ENCODE data around the gene HMCN2.

Gene HMCN2

DNA sequence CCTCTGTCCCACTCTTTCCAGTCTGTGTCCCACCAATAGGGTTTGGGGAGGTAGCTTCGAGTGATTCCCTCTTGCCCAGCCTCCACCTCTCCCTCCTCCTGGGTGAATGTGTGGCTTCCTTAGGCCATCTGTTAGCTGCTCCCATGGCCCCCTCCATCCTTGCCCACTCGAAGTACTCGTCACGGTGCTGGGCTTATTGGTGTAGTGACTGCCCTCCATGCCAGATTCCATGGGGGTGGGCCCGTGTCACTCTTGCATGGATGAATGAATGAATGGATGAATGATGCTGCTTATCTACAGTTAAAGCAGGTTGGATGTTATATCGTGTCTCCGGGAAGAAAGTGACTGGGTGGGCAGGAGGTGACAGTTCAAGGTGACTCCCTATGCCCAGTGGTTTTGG lies 19.1 kb downstream of the HMCN2 start:
- no peak overlapping the region for H3K9ac ChIP-seq (ENCODE audit: low read length)
- no peak overlapping the region for H3K4me2 ChIP-seq (ENCODE audit: low read length, poor library complexity, severe bottlenecking)
- no peak for DNase-seq
- no peak overlapping the region for H3K14ac ChIP-seq (ENCODE audit: low read length in 2 of 2)
- no peak overlapping the region for H2BK120ac ChIP-seq (ENCODE audit: low read depth, low read length)
- H3K4me3 ChIP-seq (ENCODE audit: insufficient read depth in 1 of 2, low read depth in 1 of 2, low read length in 2 of 2) = no peak overlapping the region
- H3K4me1 ChIP-seq (ENCODE audit: control insufficient read depth, insufficient read depth, low read depth, low read length) = no peaks in the 10 kb centered on the region
- no peak overlapping the region for H2BK12ac ChIP-seq (ENCODE audit: low read length in 2 of 2)
- H2BK15ac ChIP-seq (ENCODE audit: low read depth, poor library complexity, severe bottlenecking) = no peak overlapping the region
- H2AFZ ChIP-seq (ENCODE audit: low read depth, low read length) = no peak overlapping the region
- no peak overlapping the region for H3K27ac ChIP-seq (ENCODE audit: low read length, poor library complexity, severe bottlenecking)
- H3K23ac ChIP-seq (ENCODE audit: low read length in 2 of 2) = no peak overlapping the region
- no peaks in the 10 kb centered on the region for H3K36me3 ChIP-seq (ENCODE audit: control insufficient read depth in 1 of 2, insufficient read depth in 2 of 2, low read depth in 1 of 2, low read length in 2 of 2)
- no peak overlapping the region for H2BK5ac ChIP-seq (ENCODE audit: low read depth, low read length, poor library complexity, severe bottlenecking)
- peaks cover 61 to 78% of the 10 kb centered on the region in 2 experiments for H3K27me3 ChIP-seq (ENCODE audit: control insufficient read depth in 1 of 2, insufficient read depth in 1 of 2, low read length in 2 of 2)
- no peaks in the 10 kb centered on the region for H3K9me3 ChIP-seq (ENCODE audit: control insufficient read depth, low read length)
- no peak overlapping the region for H4K8ac ChIP-seq (ENCODE audit: low read length)
- H4K91ac ChIP-seq (ENCODE audit: low read length) = no peak overlapping the region
- no peak overlapping the region for H2AK5ac ChIP-seq (ENCODE audit: low read length, severe bottlenecking)
- no peak overlapping the region for H3K18ac ChIP-seq (ENCODE audit: low read depth in 1 of 2, low read length in 2 of 2)
- 93% methylated on average over 7 of the region's 7 CpGs for WGBS
- H3K79me1 ChIP-seq (replicated peaks; ENCODE audit: low read length, poor library complexity, severe bottlenecking) = no peaks in the 10 kb centered on the region
- no peak overlapping the region for H3K4ac ChIP-seq (ENCODE audit: low read depth in 1 of 2, low read length in 2 of 2)

DNA sequence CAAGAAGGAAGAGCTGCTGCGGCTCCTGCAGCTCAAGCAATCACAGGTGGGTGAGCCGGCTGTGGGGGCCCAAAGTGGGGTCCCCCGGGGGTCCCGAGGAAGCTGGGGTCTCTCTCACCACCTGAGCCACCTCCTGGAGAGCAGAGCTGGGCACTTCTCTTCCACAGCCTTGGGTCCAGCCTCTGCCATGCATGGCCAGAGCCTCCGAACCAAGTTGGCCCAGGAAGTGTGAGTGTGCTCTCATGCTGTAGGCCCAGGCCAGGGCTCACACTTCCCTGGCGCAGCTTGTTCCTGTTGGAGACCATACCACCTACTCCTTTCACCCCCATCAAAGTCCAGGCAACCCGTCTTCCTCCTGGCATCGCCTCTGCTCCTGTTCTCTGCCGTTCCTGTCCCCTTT lies 19.7 kb downstream of the HMCN2 start:
- Histone ChIP-seq H3K4me1 (ENCODE audit: control insufficient read depth, insufficient read depth, low read depth, low read length) (no peaks in the 10 kb centered on the region), H3K14ac (ENCODE audit: low read length in 2 of 2) (no peak overlapping the region), H3K23ac (ENCODE audit: low read length in 2 of 2) (no peak overlapping the region), H3K27ac (ENCODE audit: low read length, poor library complexity, severe bottlenecking) (no peak overlapping the region), H2BK120ac (ENCODE audit: low read depth, low read length) (no peak overlapping the region), H3K9me3 (ENCODE audit: control insufficient read depth, low read length) (no peaks in the 10 kb centered on the region), H3K18ac (ENCODE audit: low read depth in 1 of 2, low read length in 2 of 2) (no peak overlapping the region), H2AFZ (ENCODE audit: low read depth, low read length) (no peak overlapping the region), H2BK12ac (ENCODE audit: low read length in 2 of 2) (no peak overlapping the region), H3K4ac (ENCODE audit: low read depth in 1 of 2, low read length in 2 of 2) (no peak overlapping the region), H3K79me1 (replicated peaks; ENCODE audit: low read length, poor library complexity, severe bottlenecking) (no peaks in the 10 kb centered on the region), H4K8ac (ENCODE audit: low read length) (no peak overlapping the region), H3K27me3 (ENCODE audit: control insufficient read depth in 1 of 2, insufficient read depth in 1 of 2, low read length in 2 of 2) (peaks cover 67 to 84% of the 10 kb centered on the region in 2 experiments), H2AK5ac (ENCODE audit: low read length, severe bottlenecking) (no peak overlapping the region), H4K91ac (ENCODE audit: low read length) (no peak overlapping the region), H2BK15ac (ENCODE audit: low read depth, poor library complexity, severe bottlenecking) (no peak overlapping the region), H3K36me3 (ENCODE audit: control insufficient read depth in 1 of 2, insufficient read depth in 2 of 2, low read depth in 1 of 2, low read length in 2 of 2) (no peaks in the 10 kb centered on the region), H3K9ac (ENCODE audit: low read length) (no peak overlapping the region), H3K4me3 (ENCODE audit: insufficient read depth in 1 of 2, low read depth in 1 of 2, low read length in 2 of 2) (no peak overlapping the region), H2BK5ac (ENCODE audit: low read depth, low read length, poor library complexity, severe bottlenecking) (no peak overlapping the region), H3K4me2 (ENCODE audit: low read length, poor library complexity, severe bottlenecking) (no peak overlapping the region)
- WGBS = 72% methylated on average over 8 of the region's 9 CpGs
- no peak for DNase-seq

GRCh38 chr9:130286072-130286770 lies 20.7 kb downstream of the HMCN2 start:
- H2AFZ ChIP-seq (ENCODE audit: low read depth, low read length) = no peak overlapping the region
- no peak overlapping the region for H3K4me3 ChIP-seq (ENCODE audit: insufficient read depth in 1 of 2, low read depth in 1 of 2, low read length in 2 of 2)

DNA sequence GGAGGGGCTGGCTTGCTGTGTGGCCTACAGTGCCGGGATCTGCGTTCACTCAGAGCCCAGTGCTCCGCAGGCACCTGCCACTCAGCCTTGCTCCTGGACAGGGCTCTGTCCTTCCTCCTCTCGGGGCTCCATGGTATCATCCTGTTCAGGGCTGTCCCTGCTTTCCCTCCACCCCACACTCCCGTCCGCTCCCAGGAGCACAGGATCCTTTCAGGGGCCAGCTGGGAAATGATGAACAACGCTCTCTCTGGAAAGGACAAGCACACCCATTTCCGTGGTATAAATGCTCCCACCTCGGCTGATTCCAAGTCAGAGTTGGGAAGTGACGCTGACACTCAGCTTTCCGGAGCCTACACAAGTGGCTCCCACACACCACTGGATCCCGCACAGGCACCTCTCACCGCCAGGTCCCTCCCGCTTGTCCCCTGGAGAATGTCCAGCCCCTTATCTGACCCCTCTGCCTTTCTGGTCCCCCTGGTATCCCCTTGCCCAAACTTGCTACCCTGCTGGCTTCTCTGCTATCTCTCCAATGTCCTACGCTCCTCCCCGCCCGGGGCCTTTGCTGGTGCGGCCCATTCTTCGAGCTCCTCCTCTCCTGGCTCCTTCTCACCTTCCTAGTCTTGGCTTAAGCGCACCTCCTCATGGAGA lies 21.3 kb downstream of the HMCN2 start:
- Histone ChIP-seq H3K18ac (ENCODE audit: low read depth in 1 of 2, low read length in 2 of 2) (no peak overlapping the region), H2BK120ac (ENCODE audit: low read depth, low read length) (no peak overlapping the region), H3K79me1 (replicated peaks; ENCODE audit: low read length, poor library complexity, severe bottlenecking) (no peaks in the 10 kb centered on the region), H3K9ac (ENCODE audit: low read length) (no peak overlapping the region), H3K23ac (ENCODE audit: low read length in 2 of 2) (no peak overlapping the region), H3K27me3 (ENCODE audit: control insufficient read depth in 1 of 2, insufficient read depth in 1 of 2, low read length in 2 of 2) (peaks cover 70 to 88% of the 10 kb centered on the region in 2 experiments), H2BK15ac (ENCODE audit: low read depth, poor library complexity, severe bottlenecking) (no peak overlapping the region), H3K14ac (ENCODE audit: low read length in 2 of 2) (no peak overlapping the region), H2AK5ac (ENCODE audit: low read length, severe bottlenecking) (no peak overlapping the region), H3K27ac (ENCODE audit: low read length, poor library complexity, severe bottlenecking) (no peak overlapping the region), H4K91ac (ENCODE audit: low read length) (no peak overlapping the region), H2BK5ac (ENCODE audit: low read depth, low read length, poor library complexity, severe bottlenecking) (no peak overlapping the region), H3K4me3 (ENCODE audit: insufficient read depth in 1 of 2, low read depth in 1 of 2, low read length in 2 of 2) (no peak overlapping the region), H2AFZ (ENCODE audit: low read depth, low read length) (no peak overlapping the region), H3K4me2 (ENCODE audit: low read length, poor library complexity, severe bottlenecking) (no peak overlapping the region), H4K8ac (ENCODE audit: low read length) (no peak overlapping the region), H3K36me3 (ENCODE audit: control insufficient read depth in 1 of 2, insufficient read depth in 2 of 2, low read depth in 1 of 2, low read length in 2 of 2) (no peaks in the 10 kb centered on the region), H3K9me3 (ENCODE audit: control insufficient read depth, low read length) (no peaks in the 10 kb centered on the region), H3K4ac (ENCODE audit: low read depth in 1 of 2, low read length in 2 of 2) (no peak overlapping the region), H3K4me1 (ENCODE audit: control insufficient read depth, insufficient read depth, low read depth, low read length) (no peaks in the 10 kb centered on the region), H2BK12ac (ENCODE audit: low read length in 2 of 2) (no peak overlapping the region)
- 86% methylated on average over 20 of the region's 20 CpGs for WGBS
- no peak for DNase-seq

More at GRCh38 chr9:130286072-130286770, 20.7 kb downstream of the HMCN2 start:
- Histone ChIP-seq H2BK12ac (ENCODE audit: low read length in 2 of 2) (no peak overlapping the region), H3K4me1 (ENCODE audit: control insufficient read depth, insufficient read depth, low read depth, low read length) (no peaks in the 10 kb centered on the region), H2BK5ac (ENCODE audit: low read depth, low read length, poor library complexity, severe bottlenecking) (no peak overlapping the region), H3K4ac (ENCODE audit: low read depth in 1 of 2, low read length in 2 of 2) (no peak overlapping the region), H4K8ac (ENCODE audit: low read length) (no peak overlapping the region), H4K91ac (ENCODE audit: low read length) (no peak overlapping the region), H2BK120ac (ENCODE audit: low read depth, low read length) (no peak overlapping the region), H3K14ac (ENCODE audit: low read length in 2 of 2) (no peak overlapping the region), H3K9me3 (ENCODE audit: control insufficient read depth, low read length) (no peaks in the 10 kb centered on the region), H3K79me1 (replicated peaks; ENCODE audit: low read length, poor library complexity, severe bottlenecking) (no peaks in the 10 kb centered on the region), H3K18ac (ENCODE audit: low read depth in 1 of 2, low read length in 2 of 2) (no peak overlapping the region), H3K23ac (ENCODE audit: low read length in 2 of 2) (no peak overlapping the region), H3K9ac (ENCODE audit: low read length) (no peak overlapping the region), H3K4me2 (ENCODE audit: low read length, poor library complexity, severe bottlenecking) (no peak overlapping the region), H3K27ac (ENCODE audit: low read length, poor library complexity, severe bottlenecking) (no peak overlapping the region), H2AK5ac (ENCODE audit: low read length, severe bottlenecking) (no peak overlapping the region), H3K36me3 (ENCODE audit: control insufficient read depth in 1 of 2, insufficient read depth in 2 of 2, low read depth in 1 of 2, low read length in 2 of 2) (no peaks in the 10 kb centered on the region), H3K27me3 (ENCODE audit: control insufficient read depth in 1 of 2, insufficient read depth in 1 of 2, low read length in 2 of 2) (peaks cover 70 to 90% of the 10 kb centered on the region in 2 experiments), H2BK15ac (ENCODE audit: low read depth, poor library complexity, severe bottlenecking) (no peak overlapping the region)
- no peak for DNase-seq
- WGBS = 85% methylated on average over 17 of the region's 17 CpGs

Data from mesenchymal stem cell (in vitro differentiated cells and primary cell).